Measurements from ENCODE around the gene PIN1. TPM values are rescaled to one million over a fixed set of nuclear protein-coding genes. Genes with fewer than 3 reads are reported as not detected.

The PIN1 gene
- total and polyA plus RNA-seq, 2 donors from 2014 or later = 57.7 to 143 TPM

DNA sequence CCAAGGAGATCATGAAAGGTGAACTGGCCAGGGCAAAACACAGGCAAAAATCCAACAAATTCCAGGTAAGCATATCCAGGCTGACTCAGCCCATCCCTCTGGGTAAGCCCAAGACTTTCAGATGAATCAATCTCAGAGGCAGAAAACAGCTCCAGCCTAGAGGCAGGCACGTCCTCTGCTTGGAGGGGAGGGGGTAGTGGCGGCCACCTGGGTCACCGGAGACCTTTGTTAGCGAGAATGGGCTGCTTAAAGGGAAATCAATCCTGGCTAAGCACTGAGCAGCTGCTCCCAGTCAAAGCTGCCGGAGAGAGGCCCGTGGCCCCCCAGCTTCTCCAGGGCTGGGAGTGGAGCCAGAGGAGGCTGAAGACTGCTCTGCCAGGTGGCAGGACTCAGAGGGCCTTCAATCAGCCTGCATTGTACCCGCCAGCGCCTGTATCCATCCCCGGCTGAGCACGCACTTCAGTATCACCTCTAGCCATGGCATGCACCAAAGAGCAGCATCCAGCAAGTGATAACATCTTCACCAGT, 48.2 kb downstream of the PIN1 start:
- no peak overlapping the region for H3K4me3 ChIP-seq (ENCODE audit: low read length in 3 of 3)
- no peaks in the 10 kb centered on the region for H3K4me1 ChIP-seq (ENCODE audit: control insufficient read depth in 2 of 3, insufficient read depth in 2 of 3, low read depth in 1 of 3, low read length in 3 of 3)
- H3K9ac ChIP-seq (ENCODE audit: low read length in 3 of 3) = no peak overlapping the region
- H3K27me3 ChIP-seq (ENCODE audit: control insufficient read depth, insufficient read depth, low read length) = no peaks in the 10 kb centered on the region
- H3K36me3 ChIP-seq (ENCODE audit: control insufficient read depth in 2 of 3, insufficient read depth in 3 of 3, low read length in 3 of 3) = no peaks in the 10 kb centered on the region
- no peak overlapping the region for H3K27ac ChIP-seq (ENCODE audit: low read depth in 2 of 2, low read length in 2 of 2)
- no peaks in the 10 kb centered on the region for H3K9me3 ChIP-seq (ENCODE audit: control insufficient read depth in 2 of 3, insufficient read depth in 1 of 3, low read length in 3 of 3)
- DNase-seq (peak in 4 of 5 donors; percentile 60 to 77 (median 65)), FAIRE-seq (no peak)
- TF ChIP-seq, protein P1, sequence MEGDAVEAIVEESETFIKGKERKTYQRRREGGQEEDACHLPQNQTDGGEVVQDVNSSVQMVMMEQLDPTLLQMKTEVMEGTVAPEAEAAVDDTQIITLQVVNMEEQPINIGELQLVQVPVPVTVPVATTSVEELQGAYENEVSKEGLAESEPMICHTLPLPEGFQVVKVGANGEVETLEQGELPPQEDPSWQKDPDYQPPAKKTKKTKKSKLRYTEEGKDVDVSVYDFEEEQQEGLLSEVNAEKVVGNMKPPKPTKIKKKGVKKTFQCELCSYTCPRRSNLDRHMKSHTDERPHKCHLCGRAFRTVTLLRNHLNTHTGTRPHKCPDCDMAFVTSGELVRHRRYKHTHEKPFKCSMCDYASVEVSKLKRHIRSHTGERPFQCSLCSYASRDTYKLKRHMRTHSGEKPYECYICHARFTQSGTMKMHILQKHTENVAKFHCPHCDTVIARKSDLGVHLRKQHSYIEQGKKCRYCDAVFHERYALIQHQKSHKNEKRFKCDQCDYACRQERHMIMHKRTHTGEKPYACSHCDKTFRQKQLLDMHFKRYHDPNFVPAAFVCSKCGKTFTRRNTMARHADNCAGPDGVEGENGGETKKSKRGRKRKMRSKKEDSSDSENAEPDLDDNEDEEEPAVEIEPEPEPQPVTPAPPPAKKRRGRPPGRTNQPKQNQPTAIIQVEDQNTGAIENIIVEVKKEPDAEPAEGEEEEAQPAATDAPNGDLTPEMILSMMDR (IDR thresholded peaks at IDR 0.05; ENCODE audit: borderline replicate concordance, extremely low read depth, insufficient read depth) = no peak
- intact Hi-C loops (cut with DNase I) = no loop called here

DNA sequence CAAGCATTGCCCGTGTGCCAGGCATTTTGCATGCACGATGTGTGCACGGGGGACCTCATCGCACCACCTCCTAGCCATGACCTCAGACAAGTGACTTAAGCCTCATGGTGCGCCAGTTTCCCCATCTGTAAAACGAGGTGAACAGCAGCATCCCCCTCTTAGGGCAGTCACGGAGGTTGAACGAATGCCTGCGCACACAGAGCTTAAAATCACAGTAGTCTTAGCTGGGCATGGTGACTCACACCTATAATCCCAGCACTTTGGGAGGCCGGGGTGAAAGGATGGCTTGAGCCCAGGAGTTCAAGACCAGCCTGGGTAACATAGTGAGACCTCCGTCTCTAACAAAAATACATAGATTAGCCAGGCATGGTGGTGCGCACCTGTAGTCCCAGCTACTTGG, 48.6 kb downstream of the PIN1 start:
- Histone ChIP-seq H3K4me1 (ENCODE audit: control insufficient read depth in 2 of 3, insufficient read depth in 2 of 3, low read depth in 1 of 3, low read length in 3 of 3) (no peaks in the 10 kb centered on the region), H3K9me3 (ENCODE audit: control insufficient read depth in 2 of 3, insufficient read depth in 1 of 3, low read length in 3 of 3) (no peaks in the 10 kb centered on the region), H3K9ac (ENCODE audit: low read length in 3 of 3) (no peak overlapping the region), H3K27me3 (ENCODE audit: control insufficient read depth, insufficient read depth, low read length) (no peaks in the 10 kb centered on the region), H3K36me3 (ENCODE audit: control insufficient read depth in 2 of 3, insufficient read depth in 3 of 3, low read length in 3 of 3) (no peaks in the 10 kb centered on the region), H3K27ac (ENCODE audit: low read depth in 2 of 2, low read length in 2 of 2) (no peak overlapping the region), H3K4me3 (ENCODE audit: low read length in 3 of 3) (no peak overlapping the region)
- FAIRE-seq = no peak
- no peak for DNase-seq
- TF ChIP-seq, protein P1 (IDR thresholded peaks at IDR 0.05; ENCODE audit: borderline replicate concordance, extremely low read depth, insufficient read depth) = no peak
- intact Hi-C loops (cut with DNase I) = no loop called here

DNA sequence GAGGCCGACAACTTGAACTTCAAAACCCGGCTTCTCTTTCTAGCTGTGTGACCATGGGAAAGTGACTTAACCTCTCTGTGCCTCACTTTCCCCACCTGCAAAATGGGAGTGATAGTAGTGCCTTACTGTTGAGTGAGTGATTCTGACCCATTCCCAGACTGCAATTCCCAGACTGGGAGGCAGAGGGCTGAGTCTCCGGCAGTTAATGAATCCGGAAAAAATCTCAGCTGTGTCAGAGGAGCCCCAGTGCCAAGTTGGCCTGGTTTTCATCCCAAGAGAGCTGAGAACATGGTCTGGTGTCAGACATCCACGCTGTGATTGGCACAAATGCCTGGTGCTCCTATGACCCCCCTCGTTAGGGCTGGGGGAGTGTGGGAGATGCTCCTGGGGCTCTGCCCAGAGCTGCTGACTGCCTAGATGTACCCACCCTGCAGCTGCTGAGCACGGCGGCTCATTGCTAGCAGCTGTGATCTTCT, 50.0 kb downstream of the PIN1 start:
- Histone ChIP-seq H3K27ac (ENCODE audit: low read depth in 2 of 2, low read length in 2 of 2) (no peak overlapping the region), H3K36me3 (ENCODE audit: control insufficient read depth in 2 of 3, insufficient read depth in 3 of 3, low read length in 3 of 3) (no peaks in the 10 kb centered on the region), H3K9ac (ENCODE audit: low read length in 3 of 3) (no peak overlapping the region), H3K4me3 (ENCODE audit: low read length in 3 of 3) (no peak overlapping the region), H3K4me1 (ENCODE audit: control insufficient read depth in 2 of 3, insufficient read depth in 2 of 3, low read depth in 1 of 3, low read length in 3 of 3) (no peaks in the 10 kb centered on the region), H3K9me3 (ENCODE audit: control insufficient read depth in 2 of 3, insufficient read depth in 1 of 3, low read length in 3 of 3) (no peaks in the 10 kb centered on the region), H3K27me3 (ENCODE audit: control insufficient read depth, insufficient read depth, low read length) (no peaks in the 10 kb centered on the region)
- DNase-seq (peak in 1 of 5 donors; percentile 29), FAIRE-seq (no peak)
- intact Hi-C loops (cut with DNase I) = no loop called here
- TF ChIP-seq, protein P1 (IDR thresholded peaks at IDR 0.05; ENCODE audit: borderline replicate concordance, extremely low read depth, insufficient read depth) = no peak

Data from kidney (tissue), 14 donors.